Measurements from ENCODE around the gene ATL3.
"Not testable (repeated sequence)": the region's sequence is repeated elsewhere in the genome, so short reads cannot be mapped to it uniquely, and the experiment has no call there.

The ATL3 gene

GRCh38 chr11:63589000-63589399 lies 82.2 kb downstream of the ATL3 start:
- DNase-seq (ENCODE audit: low spot score) = no peak

DNA sequence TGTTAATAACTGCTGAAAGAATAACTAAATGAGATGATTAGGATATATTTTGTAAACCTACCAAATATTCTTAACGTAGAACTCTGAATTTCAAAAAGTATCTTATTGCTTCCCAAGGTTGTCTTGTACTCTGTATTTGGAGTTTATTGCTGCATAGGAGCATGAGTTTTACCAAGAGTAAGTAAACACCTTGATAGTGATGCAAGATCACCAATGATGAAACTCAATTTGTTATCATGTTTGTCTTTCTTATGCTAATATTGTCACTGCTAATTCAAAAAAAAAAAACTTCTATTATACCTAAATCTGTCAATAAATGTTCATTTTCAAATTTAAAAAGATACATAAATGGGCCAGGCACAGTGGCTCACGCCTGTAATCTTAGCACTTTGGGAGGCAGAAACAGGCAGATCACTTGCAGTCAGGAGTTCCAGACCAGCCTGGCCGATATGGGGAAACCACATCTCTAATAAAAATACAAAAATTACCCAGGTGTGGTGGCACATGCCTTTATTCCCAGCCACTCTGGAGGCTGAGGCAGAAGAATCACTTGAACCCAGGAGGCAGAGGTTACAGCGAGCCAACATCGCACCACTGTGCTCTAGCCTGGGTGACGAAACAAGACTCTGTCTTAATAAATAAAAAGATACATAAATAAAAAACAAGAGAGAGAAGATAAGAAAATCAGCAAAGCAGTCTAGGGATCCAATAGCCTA lies 84.6 kb downstream of the ATL3 start:
- no peak for DNase-seq (ENCODE audit: low spot score)

DNA sequence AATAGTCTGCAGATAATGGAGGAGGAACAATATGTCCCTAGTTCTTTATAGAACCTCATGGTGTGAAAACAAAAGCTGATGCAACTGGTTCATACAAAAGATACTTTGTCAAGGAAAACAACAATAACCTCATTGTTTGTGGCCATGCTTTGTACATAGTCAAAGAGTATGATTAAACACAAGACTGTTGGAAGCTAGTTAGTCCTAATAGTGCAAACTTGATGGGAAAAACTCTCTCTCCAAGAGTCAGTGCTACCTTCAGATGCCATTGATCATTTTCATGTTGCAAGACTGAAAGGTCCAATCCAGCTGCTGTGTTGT lies 87.9 kb downstream of the ATL3 start:
- DNase-seq (ENCODE audit: low spot score) = no peak

DNA sequence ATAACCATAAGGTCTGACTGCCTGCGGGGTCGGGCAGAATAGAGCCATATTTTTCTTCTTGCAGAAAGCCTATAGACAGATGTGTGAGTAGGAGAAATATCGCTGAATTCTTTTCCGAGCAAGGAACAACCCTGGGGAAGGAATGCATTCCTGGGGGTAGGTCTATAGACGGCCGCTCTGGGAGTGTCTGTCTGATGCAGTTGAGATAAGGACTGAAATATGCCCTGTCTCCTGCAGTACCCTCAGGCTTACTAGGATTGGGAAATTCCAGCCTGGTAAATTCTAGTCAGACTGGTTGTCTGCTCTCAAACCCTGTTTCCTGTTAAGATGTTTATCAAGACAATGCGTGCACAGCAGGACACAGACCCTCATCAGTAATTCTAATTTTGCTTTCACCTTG lies 90.0 kb downstream of the ATL3 start:
- DNase-seq (ENCODE audit: low spot score) = not testable (repeated sequence)

DNA sequence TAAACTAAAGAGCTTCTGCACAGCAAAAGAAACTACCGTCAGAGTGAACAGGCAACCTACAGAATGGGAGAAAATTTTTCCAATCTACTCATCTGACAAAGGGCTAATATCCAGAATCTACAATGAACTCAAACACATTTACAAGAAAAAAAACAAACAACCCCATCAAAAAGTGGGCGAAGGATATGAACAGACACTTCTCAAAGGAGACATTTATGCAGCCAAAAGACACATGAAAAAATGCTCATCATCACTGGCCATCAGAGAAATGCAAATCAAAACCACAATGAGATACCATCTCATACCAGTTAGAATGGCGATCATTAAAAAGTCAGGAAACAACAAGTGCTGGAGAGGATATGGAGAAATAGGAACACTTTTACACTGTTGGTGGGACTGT lies 92.3 kb downstream of the ATL3 start:
- DNase-seq (ENCODE audit: low spot score) = not testable (repeated sequence)

DNA sequence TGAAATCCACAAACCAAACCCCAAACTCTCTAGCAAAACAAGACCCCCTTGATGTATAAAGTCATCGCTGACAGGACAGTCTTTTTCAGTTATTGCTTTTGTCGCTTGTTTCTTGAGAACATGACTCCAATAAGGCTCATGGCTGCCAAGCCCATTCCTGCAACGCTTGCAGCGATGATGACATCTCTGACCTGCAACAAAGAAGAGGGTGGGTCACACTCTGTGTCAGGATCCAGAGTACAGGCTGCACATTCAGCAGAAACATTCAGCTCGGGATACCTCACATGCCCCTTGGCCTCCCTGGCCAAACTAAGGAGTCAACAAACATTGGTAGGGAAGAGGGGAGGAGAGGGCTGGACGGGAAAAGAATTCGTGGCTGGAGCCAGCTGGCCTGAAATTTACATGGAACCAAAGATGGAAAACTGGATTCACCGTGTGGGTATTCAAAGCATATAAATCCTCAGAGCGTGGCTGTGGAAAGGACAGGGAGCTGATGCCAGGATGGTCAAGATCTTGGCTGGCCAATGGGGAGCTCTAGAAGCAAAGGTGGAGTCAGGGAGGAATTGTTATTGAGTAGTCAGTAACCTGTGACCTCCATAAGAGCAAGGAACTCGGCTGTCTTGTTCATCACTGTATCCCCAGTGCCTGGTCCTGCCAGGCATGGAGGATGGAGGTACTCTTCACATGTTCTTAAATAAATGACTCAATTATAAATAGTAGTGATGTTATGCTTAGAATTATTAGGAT lies 96.1 kb downstream of the ATL3 start:
- no peak for DNase-seq (ENCODE audit: low spot score)
